ENCODE results near the gene PACSIN3. TPM values are rescaled to one million over a fixed set of nuclear protein-coding genes. Genes with fewer than 3 reads are reported as not detected.

Gene PACSIN3
- polyA plus RNA-seq, 2 of the 4 experiments (the other 2 are of a cell fraction), result 16.5 to 35.3 TPM

GRCh38 chr11:47186700-47187695, 764 bp upstream of the PACSIN3 start:
- Histone ChIP-seq H3K4me3 (peak overlapping the region; percentile 72), H3K4me2 (peak overlapping the region; percentile 79), H3K27ac (peak overlapping the region; percentile 84 to 98), H3K9me3 (no peaks in the 10 kb centered on the region), H3K4me1 (peaks cover 47% of the 10 kb centered on the region)
- DNase-seq (ENCODE audit: low read depth in 1 of 2, low spot score in 1 of 2) (peak in 1 of 2 experiments; percentile 75), ATAC-seq (peak; percentile 42 to 48), FAIRE-seq (no peak)
- ChIA-PET CTCF (interaction anchor here (0.7 to 5.2 kb wide), 19 partner anchors 8 to 168 kb away, joined by 3 to 41 read pairs (median 5); partner anchors contain the start of genes ARFGAP2, DDB2 and NR1H3), POLR2A (interaction anchor here (0.8 to 4.8 kb wide), 6 partner anchors 9 to 61 kb away, joined by 3 to 60 read pairs (median 6); partner anchors contain the start of genes ACP2 and DDB2)
- WGBS (ENCODE audit: missing lambda C conversion rate), result 48% methylated on average over 58 of the region's 63 CpGs
- TF ChIP-seq RCOR1 (IDR thresholded peaks at IDR 0.05; ENCODE audit: low read depth, low read length) (no peak), KDM1A (IDR thresholded peaks at IDR 0.05; ENCODE audit: low read depth) (peak; percentile 91), BCL3 (IDR thresholded peaks at IDR 0.05) (peak; percentile 4; the same call in 1 of the 3 replicates), CHD4 (IDR thresholded peaks at IDR 0.05; ENCODE audit: borderline replicate concordance) (peak; percentile 77; the same call in 1 of the 2 replicates), REST (IDR thresholded peaks at IDR 0.05) (no peak), FOXS1 (CRISPR knock-in tag; IDR thresholded peaks at IDR 0.05) (no peak), HEYL (CRISPR knock-in tag; IDR thresholded peaks at IDR 0.05) (no peak), SMC3 (IDR thresholded peaks at IDR 0.05) (no peak; the same call in 2 of the 3 replicates), RFX5 (IDR thresholded peaks at IDR 0.05) (no peak), JUN (IDR thresholded peaks at IDR 0.05) (0 out of 5 replicates have a peak, but pooled peaks of 1 of the 2 experiments have one; percentile 21), RARB (CRISPR knock-in tag; IDR thresholded peaks at IDR 0.05) (0 out of 2 replicates have a peak, but pooled peaks have one; percentile 32), CHD2 (IDR thresholded peaks at IDR 0.05; ENCODE audit: low read length, partially characterized antibody) (no peak), MAX (IDR thresholded peaks at IDR 0.05) (peak; percentile 60; the same call in 1 of the 2 replicates), CTCF (IDR thresholded peaks at IDR 0.05) (no peak), HDAC2 (IDR thresholded peaks at IDR 0.05) (peak; percentile 80)

Data from A549 (cell line).